Kidney epithelial cell (primary cell): ENCODE data around the gene LSM3. TPM values are rescaled to one million over a fixed set of nuclear protein-coding genes. Genes with fewer than 3 reads are reported as not detected.

ENCODE experiments used
- DNase-seq: peaks from one replicate; pipeline ENCODE4 v3.0.0-alpha.2; 2010; ENCODE audit warnings: low read depth
- H3K27me3 ChIP-seq: 2 replicates; pipeline ENCODE4 v1.6.0; 2011; ENCODE audit warnings: low read length; ENCODE audit not compliant: control insufficient read depth, insufficient read depth
- H3K36me3 ChIP-seq: 2 replicates; pipeline ENCODE4 v1.5.1; 2011; ENCODE audit warnings: low read length; ENCODE audit not compliant: control insufficient read depth, insufficient read depth
- H3K4me3 ChIP-seq: 2 replicates; pipeline ENCODE4 v1.5.1; 2011; ENCODE audit warnings: low read depth, mild to moderate bottlenecking, control low read depth, low read length
- CTCF ChIP-seq: IDR thresholded peaks from 2 replicates; pipeline ENCODE4 v1.5.1; 2011; ENCODE audit warnings: mild to moderate bottlenecking, moderate library complexity, low read length, control low read depth, inconsistent platforms; ENCODE audit not compliant: insufficient read depth, poor library complexity, severe bottlenecking
- total RNA-seq: library from RNA; depleted of rRNA; stranded (reverse); fragments of >200 nt; gene quantifications from 2 replicates; pipeline ENCODE4 v1.2.3, GENCODE V29; 2015

Gene LSM3
- total RNA-seq, 1 donor from 2014 or later = 9.3 TPM

DNA sequence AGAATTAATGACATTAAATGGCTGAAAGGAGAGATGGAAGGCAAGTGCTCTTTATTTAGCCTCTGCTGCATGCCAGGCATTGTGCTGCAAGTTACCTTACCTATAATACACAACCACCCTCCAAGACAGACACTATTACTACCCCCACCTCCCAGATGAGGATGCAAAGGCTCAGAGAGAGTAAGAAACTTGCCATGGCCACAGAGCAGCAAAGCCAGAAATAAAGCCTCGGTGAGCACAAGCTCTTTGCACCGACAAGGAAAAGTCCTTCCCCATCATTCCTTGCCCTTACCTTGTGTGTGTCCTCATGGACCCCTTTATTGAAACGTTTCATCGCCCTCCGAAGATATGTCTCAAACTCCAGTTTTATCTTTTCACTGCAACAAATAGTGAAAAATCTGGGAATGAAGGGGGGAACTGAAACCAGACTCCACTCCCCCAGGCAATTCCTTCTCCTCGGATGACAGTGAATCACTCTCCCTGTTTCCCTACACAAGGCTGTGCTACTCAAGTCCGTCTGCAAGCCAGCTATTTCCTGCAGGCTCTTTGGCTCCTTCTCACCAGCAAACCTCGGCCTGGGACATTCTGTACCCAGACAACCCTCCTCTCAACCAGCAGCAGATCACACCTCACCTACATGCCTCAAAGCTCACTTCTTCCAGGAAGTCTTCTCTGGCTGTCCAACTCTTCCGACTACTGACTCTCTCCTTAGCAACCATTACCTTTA, 11.6 kb upstream of the LSM3 start:
- Histone ChIP-seq H3K27me3 (no peaks in the 10 kb centered on the region), H3K4me3 (no peak overlapping the region), H3K36me3 (peaks cover 3% of the 10 kb centered on the region)
- no peak for TF ChIP-seq CTCF
- no peak for DNase-seq

DNA sequence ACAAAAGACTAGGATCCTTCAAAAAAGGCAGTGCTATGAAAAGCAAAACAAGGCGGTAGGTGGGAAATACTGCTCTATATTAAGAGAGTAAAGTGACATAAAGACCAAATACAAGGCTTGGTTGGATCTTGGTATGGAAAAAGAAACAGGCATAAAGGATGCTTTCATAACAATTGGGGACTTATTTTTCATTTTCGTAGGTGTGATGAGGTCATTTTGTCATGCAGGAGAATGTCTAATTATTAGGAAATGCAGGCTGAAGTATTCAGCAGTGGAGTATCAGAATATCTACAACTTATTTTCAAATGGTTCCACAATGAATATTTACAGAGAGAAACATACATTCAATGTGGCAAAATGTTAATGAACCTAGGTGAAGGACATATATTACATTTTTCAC, 9.2 kb upstream of the LSM3 start:
- Histone ChIP-seq H3K27me3 (no peaks in the 10 kb centered on the region), H3K36me3 (peaks cover 3% of the 10 kb centered on the region), H3K4me3 (no peak overlapping the region)
- no peak for TF ChIP-seq CTCF
- no peak for DNase-seq

- Histone ChIP-seq H3K4me3 (no peak overlapping the region), H3K36me3 (peaks cover 2% of the 10 kb centered on the region), H3K27me3 (no peaks in the 10 kb centered on the region)
- DNase-seq = no peak
- no peak for TF ChIP-seq CTCF
Measured at GRCh38 chr3:14169871-14170270, 8.7 kb upstream of the LSM3 start.

- Histone ChIP-seq H3K27me3 (no peaks in the 10 kb centered on the region), H3K36me3 (peaks cover 2% of the 10 kb centered on the region), H3K4me3 (no peak overlapping the region)
- no peak for DNase-seq
- no peak for TF ChIP-seq CTCF
Measured at GRCh38 chr3:14170531-14171159, 8.0 kb upstream of the LSM3 start.

- no peak for DNase-seq
- Histone ChIP-seq H3K36me3 (peaks cover 2% of the 10 kb centered on the region), H3K4me3 (no peak overlapping the region), H3K27me3 (no peaks in the 10 kb centered on the region)
- no peak for TF ChIP-seq CTCF
Measured at GRCh38 chr3:14172496-14172895, 6.1 kb upstream of the LSM3 start.
